Adipocyte (in vitro differentiated cells): ENCODE measurements around the gene WASF2.

Experiments
- DNase-seq: peaks from one replicate; pipeline ENCODE4 v3.0.0-alpha.2; 2015; ENCODE audit warnings: low read depth
- H3K27me3 ChIP-seq: replicated peaks from 2 replicates; pipeline ENCODE4 v1.7.0; 2013; ENCODE audit warnings: mild to moderate bottlenecking, low read length, moderate library complexity; ENCODE audit not compliant: control insufficient read depth, insufficient read depth
- H3K36me3 ChIP-seq: 2 replicates; pipeline ENCODE4 v1.7.0; 2013; ENCODE audit warnings: low read length, mild to moderate bottlenecking, moderate library complexity; ENCODE audit not compliant: control insufficient read depth, insufficient read depth, severe bottlenecking
- H3K4me1 ChIP-seq: 2 replicates; pipeline ENCODE4 v1.7.0; 2013; ENCODE audit warnings: mild to moderate bottlenecking, low read length, moderate library complexity; ENCODE audit not compliant: control insufficient read depth, insufficient read depth
- H3K4me3 ChIP-seq: 2 replicates; pipeline ENCODE4 v1.7.0; 2013; ENCODE audit warnings: mild to moderate bottlenecking, low read length, moderate library complexity
- H3K9ac ChIP-seq: 2 replicates; pipeline ENCODE4 v1.7.0; 2013; ENCODE audit warnings: mild to moderate bottlenecking, low read length, moderate library complexity
- H3K9me3 ChIP-seq: 2 replicates; pipeline ENCODE4 v1.7.0; 2013; ENCODE audit warnings: mild to moderate bottlenecking, low read length, moderate library complexity; ENCODE audit not compliant: control insufficient read depth

The WASF2 gene

DNA sequence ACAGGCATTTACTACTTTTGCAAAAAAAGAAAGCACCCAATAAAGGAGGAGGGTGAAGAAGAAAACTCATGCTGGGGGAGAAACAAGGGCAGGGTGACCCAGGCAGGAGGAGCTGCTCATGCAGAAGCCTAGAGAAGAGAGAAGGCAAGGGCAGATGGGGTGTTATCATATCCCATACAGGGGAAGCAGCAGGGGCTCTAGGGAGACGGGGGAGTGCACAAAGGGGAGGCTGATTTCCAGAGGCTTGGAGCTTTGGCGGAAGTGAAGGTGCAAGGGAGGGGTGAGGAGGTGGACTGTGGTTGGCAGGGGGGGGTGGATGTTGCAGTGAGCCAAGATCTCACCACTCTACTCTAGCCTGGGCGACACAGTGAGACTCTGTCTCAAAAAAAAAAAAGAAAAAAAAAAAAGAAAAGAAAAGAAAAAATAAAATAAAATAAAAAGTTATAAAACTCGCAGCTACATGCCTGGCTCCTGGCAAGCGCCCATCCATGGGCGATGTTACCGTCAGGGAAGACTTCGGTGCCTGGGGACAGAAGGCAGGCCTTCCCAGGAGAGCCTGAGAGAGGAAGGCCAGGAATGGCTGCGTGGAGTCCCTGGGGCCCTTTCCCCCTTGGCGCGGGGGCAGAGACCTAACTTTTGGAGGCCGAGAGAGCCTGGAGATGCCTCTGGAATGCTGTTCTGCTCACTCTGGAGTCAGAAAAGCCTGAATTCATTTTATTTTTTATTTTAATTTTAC, 112.0 kb downstream of the WASF2 start:
- Histone ChIP-seq H3K27me3 (peaks cover 6% of the 10 kb centered on the region), H3K36me3 (no peaks in the 10 kb centered on the region), H3K9me3 (no peaks in the 10 kb centered on the region), H3K4me1 (peaks cover 7% of the 10 kb centered on the region), H3K4me3 (no peak overlapping the region), H3K9ac (no peak overlapping the region)
- DNase-seq = no peak

DNA sequence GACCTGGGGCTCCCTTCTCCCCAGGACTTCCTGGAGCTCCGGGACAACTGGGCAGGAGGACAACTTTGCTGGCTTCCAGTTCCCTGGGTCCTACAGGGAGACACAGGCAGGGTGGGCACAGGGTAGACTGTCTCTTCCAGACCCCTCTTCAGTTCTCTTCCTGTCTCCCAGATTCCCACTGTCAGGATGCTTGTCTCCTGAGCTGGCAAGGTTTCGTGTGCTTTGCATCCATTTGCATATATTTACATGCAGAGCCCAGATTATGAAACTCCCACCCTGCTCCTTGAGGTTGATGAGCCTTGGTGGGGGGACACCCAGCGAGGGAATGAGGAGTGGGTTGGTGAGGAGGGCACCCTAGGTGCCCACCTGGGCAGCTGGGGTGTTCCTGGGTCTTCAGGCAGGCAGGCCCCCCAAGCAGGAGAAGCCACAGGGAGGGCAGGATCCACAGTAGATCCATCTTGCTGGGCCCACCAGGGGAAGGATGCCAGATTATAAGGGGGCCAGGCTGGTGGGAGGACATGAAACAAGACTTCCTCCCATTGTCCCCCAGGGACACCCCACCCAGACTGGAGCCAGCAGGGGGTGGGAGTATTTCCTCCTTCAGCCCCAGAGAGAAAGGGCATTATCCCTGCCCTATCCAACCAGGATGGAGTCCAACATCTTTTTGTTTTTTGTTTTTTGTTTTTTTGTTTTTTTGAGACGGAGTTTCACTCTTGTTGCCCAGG, 115.4 kb downstream of the WASF2 start, which contains the start of gene FCN3:
Gene FCN3 (minus strand): TSS at position 463 of the 725 bp plus-strand sequence. CDS start 6 bp downstream, at position 457.
- no peak within 1 kb of the TSS for H3K4me3 ChIP-seq
- no peaks in the 10 kb centered on the region for H3K9me3 ChIP-seq
- DNase-seq = no peak
- H3K4me1 ChIP-seq = no peaks in the 10 kb centered on the region
- H3K9ac ChIP-seq = no peak within 1 kb of the TSS
- no peaks in the 10 kb centered on the region for H3K36me3 ChIP-seq
- no peaks in the 10 kb centered on the region for H3K27me3 ChIP-seq

DNA sequence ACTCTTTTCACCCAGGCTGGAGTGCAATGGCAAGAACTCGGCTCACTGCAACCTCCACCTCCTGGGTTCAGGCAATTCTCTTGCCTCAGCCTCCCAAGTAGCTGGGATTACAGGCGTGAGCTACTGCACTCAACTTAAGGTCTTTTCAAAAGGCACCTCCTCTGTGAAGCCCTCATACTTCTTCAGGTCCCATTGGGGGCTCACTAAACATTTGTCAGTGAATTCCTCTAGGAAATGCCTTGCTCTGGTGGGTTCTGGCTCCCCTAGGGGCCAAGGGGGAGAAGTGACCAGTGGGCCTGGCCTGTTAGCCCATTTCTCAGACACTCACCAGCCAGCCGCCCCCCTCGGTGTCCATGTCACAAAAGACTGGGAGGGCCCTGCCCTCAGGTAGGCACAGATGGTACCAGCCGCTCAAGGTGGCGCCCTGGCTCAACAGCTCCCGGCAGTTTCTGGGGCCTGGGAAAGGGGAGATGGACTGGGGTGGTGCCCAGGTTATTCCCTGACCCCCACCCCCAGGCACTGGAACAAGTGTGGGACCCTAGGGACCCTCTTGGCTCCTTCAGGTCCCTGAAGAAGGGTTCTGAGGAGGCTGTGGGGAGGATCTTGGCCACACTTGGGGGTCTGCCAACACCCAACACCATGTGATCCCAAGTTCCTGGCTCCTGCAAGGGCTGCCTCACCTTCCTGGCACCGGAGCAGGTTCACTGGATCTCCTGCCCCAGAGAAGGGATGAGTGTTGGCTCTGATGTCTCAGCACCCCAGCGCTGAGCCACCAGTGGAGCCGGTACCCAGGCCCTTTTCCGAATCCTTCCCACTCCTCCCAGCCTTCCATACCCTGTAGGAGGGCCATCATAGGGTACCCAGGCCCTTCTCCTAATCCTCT, 116.9 kb downstream of the WASF2 start:
- H3K4me1 ChIP-seq = peaks cover 2% of the 10 kb centered on the region
- H3K9ac ChIP-seq = no peak overlapping the region
- H3K27me3 ChIP-seq = no peaks in the 10 kb centered on the region
- H3K4me3 ChIP-seq = no peak overlapping the region
- no peaks in the 10 kb centered on the region for H3K36me3 ChIP-seq
- no peak for DNase-seq
- no peaks in the 10 kb centered on the region for H3K9me3 ChIP-seq

DNA sequence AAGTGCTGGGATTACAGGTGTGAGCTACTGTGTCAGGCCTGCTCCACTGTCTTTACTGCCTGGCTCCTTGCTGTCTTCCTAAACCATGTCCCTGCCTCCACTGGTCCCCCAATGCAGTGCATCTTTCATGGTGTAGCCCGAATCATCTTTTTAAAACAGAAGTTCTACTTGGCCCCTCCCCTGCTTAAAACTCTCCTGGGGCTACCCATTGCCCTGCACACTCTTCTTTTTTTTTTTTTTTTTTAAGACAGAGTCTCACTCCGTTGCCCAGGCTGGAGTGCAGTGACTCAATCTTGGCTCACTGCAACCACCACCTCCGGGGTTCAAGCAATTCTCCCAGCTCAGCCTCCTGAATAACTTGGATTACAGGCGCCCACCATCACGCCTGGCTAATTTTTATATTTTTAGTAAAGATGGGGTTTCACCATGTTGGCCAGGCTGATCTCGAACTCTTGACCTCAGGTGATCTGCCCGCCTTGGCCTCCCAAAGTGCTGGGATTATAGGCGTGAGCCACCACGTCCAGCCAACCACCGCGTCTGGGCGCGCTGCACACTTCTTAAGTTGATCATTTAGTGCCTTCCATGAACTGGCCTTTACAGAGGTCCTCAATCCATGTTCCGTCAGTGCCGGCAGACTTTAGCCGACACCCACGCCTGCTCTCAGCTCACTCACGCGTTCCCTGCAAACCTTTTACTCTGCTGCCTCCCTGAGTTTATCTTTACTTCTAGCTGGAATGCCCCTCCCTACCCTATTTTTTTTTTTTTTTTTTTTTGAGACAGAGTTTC, 117.8 kb downstream of the WASF2 start:
- Histone ChIP-seq H3K36me3 (no peaks in the 10 kb centered on the region), H3K9ac (no peak overlapping the region), H3K27me3 (no peaks in the 10 kb centered on the region), H3K4me3 (no peak overlapping the region), H3K9me3 (no peaks in the 10 kb centered on the region), H3K4me1 (peaks cover 10% of the 10 kb centered on the region)
- no peak for DNase-seq

DNA sequence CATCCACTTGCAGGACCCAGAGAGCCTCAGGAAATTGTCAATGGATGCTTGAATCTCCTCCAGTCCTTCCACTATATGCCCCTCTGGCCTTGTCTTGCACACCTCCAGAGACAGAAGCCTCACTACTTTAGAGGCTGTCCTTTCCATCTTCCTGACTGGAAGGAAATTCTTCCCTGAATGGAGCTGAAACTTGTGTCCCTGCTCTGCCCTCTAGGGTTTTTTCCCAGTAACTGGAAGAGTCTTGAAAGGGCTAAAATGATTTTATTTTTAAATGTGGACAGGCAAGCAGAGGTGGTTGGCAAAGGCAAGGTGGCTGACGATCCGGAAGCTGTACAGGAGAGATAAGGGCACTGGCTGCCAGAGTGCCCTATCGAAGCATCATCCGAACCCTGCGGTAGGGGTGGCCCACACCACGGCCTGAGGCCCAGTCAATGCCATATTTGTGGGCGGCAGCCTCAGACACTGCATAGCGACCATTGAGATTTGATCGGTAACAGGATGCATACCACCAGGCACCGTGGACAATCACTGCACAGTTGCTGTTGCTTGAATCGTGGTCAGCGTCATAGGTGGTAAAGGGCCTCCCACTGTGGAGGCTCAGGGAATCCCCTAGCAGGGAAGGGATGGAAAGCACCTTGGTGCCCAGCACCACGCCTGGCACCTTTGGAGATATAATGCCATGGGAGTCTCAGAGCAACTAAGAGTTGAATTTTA, 120.9 kb downstream of the WASF2 start:
- peak; percentile 50 for DNase-seq
- H3K9ac ChIP-seq = no peak overlapping the region
- peaks cover 24% of the 10 kb centered on the region for H3K4me1 ChIP-seq
- no peak overlapping the region for H3K4me3 ChIP-seq
- no peaks in the 10 kb centered on the region for H3K36me3 ChIP-seq
- no peaks in the 10 kb centered on the region for H3K27me3 ChIP-seq
- no peaks in the 10 kb centered on the region for H3K9me3 ChIP-seq

DNA sequence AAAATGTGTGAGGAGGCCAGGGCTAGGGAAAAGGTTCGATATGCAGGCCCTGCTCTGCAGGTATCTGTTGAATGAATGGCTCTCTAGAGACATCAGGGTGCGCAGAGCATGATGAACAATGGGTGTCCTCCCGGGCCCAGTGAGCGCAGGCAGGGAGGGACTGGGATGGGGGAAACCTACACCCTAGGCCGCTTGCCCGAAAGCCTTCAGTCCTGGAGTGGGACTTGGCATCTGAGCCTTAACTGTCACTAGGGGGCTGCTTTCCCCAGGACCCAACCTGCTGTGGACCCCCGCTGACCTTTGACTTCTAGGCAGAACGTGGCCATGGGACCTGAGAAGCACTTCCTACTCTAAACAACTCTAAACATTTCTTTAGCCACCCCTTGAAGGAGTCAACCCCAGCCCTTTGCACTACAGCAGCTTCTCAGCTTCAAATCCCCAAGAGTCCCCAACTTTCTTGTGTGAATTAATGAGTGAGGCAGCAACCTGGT, 122.8 kb downstream of the WASF2 start:
- Histone ChIP-seq H3K36me3 (peaks cover 16% of the 10 kb centered on the region), H3K4me3 (peak overlapping the region; percentile 93), H3K27me3 (no peaks in the 10 kb centered on the region), H3K9me3 (no peaks in the 10 kb centered on the region), H3K4me1 (peaks cover 24% of the 10 kb centered on the region), H3K9ac (peak overlapping the region; percentile 95)
- no peak for DNase-seq

DNA sequence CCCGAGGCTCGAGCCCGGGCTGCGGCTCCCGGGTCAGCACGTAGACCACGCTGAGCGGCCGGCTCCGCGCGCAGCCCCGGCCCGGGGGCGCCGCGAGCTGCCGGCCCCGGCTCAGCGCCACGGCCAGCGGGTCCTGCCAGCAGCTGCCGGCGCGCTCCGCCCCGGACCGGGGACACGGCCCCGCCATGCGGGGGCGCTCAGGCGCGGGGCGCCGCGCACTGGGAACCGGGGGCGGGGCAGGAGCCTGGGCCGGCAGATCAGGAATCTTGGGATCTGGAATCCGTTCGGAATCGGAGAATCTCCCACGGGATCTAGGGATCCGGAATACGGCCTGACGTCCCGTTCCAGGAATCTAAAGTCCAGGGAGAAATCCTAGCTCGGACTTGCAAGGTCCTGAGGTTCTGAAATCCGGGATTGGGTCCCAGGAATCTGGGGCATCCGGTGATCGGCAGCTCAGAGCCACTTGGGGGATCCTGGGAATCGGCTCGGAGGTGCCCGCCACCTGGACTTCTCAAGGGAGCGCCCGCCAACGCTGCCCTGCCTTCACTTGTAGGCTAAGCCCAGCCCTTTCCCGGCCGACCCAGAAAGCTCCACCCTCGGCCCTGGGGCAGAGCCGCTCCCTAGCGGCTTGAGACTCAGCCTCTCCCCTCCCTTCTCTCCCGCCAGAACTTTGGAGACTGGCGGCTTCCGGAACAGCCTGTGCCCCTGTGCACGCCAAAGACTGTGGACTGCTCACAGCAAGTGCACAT, 123.4 kb downstream of the WASF2 start, which contains the start of gene MAP3K6:
Gene MAP3K6 (minus strand): TSS at position 551 of the 749 bp plus-strand sequence. CDS start 364 bp downstream, at position 187.
- DNase-seq = peak; percentile 91

DNA sequence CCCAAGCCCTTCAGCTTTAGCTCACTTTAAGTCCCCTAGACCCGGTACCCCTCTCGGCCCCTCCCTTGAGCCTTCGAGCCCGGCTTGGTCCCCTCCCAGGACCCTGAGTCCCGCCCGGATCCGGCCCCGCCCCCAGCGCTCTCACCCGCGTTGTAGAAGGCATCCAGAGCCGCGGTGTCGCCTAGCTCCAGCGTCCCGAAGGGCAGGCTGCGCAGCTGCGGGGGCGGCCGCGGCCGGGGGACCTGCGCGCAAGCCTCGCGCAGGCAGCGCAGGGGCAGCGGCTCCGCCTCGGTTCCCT, 123.9 kb downstream of the WASF2 start:
- H3K27me3 ChIP-seq = no peaks in the 10 kb centered on the region
- peak; percentile 85 for DNase-seq
- H3K9me3 ChIP-seq = no peaks in the 10 kb centered on the region
- peak overlapping the region; percentile 93 for H3K4me3 ChIP-seq
- peaks cover 28% of the 10 kb centered on the region for H3K36me3 ChIP-seq
- H3K9ac ChIP-seq = peak overlapping the region; percentile 95
- peaks cover 24% of the 10 kb centered on the region for H3K4me1 ChIP-seq

More for the DNA sequence above, 123.4 kb downstream of the WASF2 start, which contains the start of gene MAP3K6:
- Histone ChIP-seq H3K4me1 (peaks cover 24% of the 10 kb centered on the region), H3K9ac (peak within 1 kb of the TSS; percentile 95), H3K9me3 (no peaks in the 10 kb centered on the region), H3K4me3 (peak within 1 kb of the TSS; percentile 93), H3K36me3 (peaks cover 23% of the 10 kb centered on the region), H3K27me3 (no peaks in the 10 kb centered on the region)

DNA sequence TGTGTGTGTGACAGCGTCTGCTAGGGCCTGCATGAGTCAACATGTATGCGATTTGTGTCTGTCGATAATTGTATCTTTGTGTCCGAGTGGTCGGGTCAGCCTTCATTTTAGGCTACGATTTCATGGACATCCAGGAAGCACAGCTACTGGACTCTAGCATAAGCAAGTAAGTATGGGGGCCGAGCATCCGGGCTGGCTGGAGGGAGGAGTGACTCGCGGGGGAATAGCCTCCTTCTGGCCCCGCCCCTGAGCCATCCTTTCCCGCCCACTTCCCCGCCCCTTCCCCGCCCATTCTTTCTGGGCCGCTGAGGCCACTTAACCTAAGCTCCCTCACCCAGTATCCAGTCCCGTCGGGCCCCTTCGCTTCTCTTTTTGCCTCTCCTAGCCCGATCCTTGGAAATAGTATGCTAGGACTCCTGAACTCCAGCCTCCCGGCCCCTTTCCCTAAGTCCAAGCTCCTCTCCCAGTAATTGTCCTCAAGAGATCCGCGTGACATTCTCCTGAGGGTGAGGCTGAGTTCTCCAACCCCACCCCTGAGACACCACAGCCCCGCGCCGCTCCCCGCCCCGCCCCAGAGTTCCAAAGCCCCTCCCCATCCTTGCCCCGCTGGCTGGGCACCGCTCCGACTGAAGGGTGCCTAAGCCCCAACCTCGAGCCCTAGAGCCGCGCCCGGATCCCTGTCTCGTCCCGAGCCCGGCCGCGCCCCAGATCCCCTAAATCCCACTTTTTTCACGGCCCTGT, 124.4 kb downstream of the WASF2 start:
- Histone ChIP-seq H3K9ac (peak overlapping the region; percentile 95), H3K27me3 (no peaks in the 10 kb centered on the region), H3K36me3 (peaks cover 33% of the 10 kb centered on the region), H3K9me3 (no peaks in the 10 kb centered on the region), H3K4me1 (peaks cover 24% of the 10 kb centered on the region), H3K4me3 (peak overlapping the region; percentile 93)
- peak; percentile 95 for DNase-seq
